ENCODE measurements around the gene FRMD3.

FRMD3 gene

GRCh38 chr9:83538172-83538889 lies at the start of gene FRMD3:
FRMD3 (minus strand) TSS chr9:83538401; CDS start chr9:83538231, 170 bp downstream.
- Histone ChIP-seq H3K27ac (ENCODE audit: low read length) (no peak within 1 kb of the TSS), H3K4me1 (ENCODE audit: insufficient read depth, low read length) (no peaks in the 10 kb centered on the region)

GRCh38 chr9:83584995-83585394 lies 46.8 kb upstream of the FRMD3 start:
- no peaks in the 10 kb centered on the region; the same call in 1 of the 2 replicates for H3K4me1 ChIP-seq (ENCODE audit: insufficient read depth, low read length)
- no peak overlapping the region for H3K27ac ChIP-seq (ENCODE audit: low read length)

More at GRCh38 chr9:83538172-83538889, at the start of gene FRMD3:
- Histone ChIP-seq H3K36me3 (ENCODE audit: insufficient read depth, low read depth, low read length) (no peaks in the 10 kb centered on the region), H3K9ac (ENCODE audit: low read depth, low read length) (0 out of 2 replicates have a peak within 1 kb of the TSS, but pooled peaks have one; percentile 21), H3K9me3 (ENCODE audit: insufficient read depth, low read depth, low read length) (no peaks in the 10 kb centered on the region), H3K4me3 (ENCODE audit: low read length) (peak within 1 kb of the TSS; percentile 68), H3K27me3 (ENCODE audit: insufficient read depth, low read length) (peaks cover 69% of the 10 kb centered on the region)

GRCh38 chr9:83583151-83584014 lies 45.2 kb upstream of the FRMD3 start:
- no peaks in the 10 kb centered on the region for H3K27me3 ChIP-seq (ENCODE audit: insufficient read depth, low read length)
- H3K36me3 ChIP-seq (ENCODE audit: insufficient read depth, low read depth, low read length) = no peaks in the 10 kb centered on the region
- no peak overlapping the region for H3K9ac ChIP-seq (ENCODE audit: low read depth, low read length)
- no peaks in the 10 kb centered on the region; the same call in 1 of the 2 replicates for H3K4me1 ChIP-seq (ENCODE audit: insufficient read depth, low read length)
- H3K9me3 ChIP-seq (ENCODE audit: insufficient read depth, low read depth, low read length) = peaks cover 10% of the 10 kb centered on the region; the same call in 1 of the 2 replicates
- no peak overlapping the region for H3K27ac ChIP-seq (ENCODE audit: low read length)
- H3K4me3 ChIP-seq (ENCODE audit: low read length) = no peak overlapping the region

More at GRCh38 chr9:83584995-83585394, 46.8 kb upstream of the FRMD3 start:
- H3K36me3 ChIP-seq (ENCODE audit: insufficient read depth, low read depth, low read length) = no peaks in the 10 kb centered on the region
- H3K4me3 ChIP-seq (ENCODE audit: low read length) = no peak overlapping the region
- no peak overlapping the region for H3K9ac ChIP-seq (ENCODE audit: low read depth, low read length)
- H3K9me3 ChIP-seq (ENCODE audit: insufficient read depth, low read depth, low read length) = no peaks in the 10 kb centered on the region
- no peaks in the 10 kb centered on the region for H3K27me3 ChIP-seq (ENCODE audit: insufficient read depth, low read length)

- Histone ChIP-seq H3K9me3 (ENCODE audit: insufficient read depth, low read depth, low read length) (peaks cover 11% of the 10 kb centered on the region; the same call in 1 of the 2 replicates), H3K4me1 (ENCODE audit: insufficient read depth, low read length) (no peaks in the 10 kb centered on the region; the same call in 1 of the 2 replicates), H3K27me3 (ENCODE audit: insufficient read depth, low read length) (no peaks in the 10 kb centered on the region), H3K4me3 (ENCODE audit: low read length) (no peak overlapping the region), H3K36me3 (ENCODE audit: insufficient read depth, low read depth, low read length) (no peaks in the 10 kb centered on the region), H3K9ac (ENCODE audit: low read depth, low read length) (no peak overlapping the region), H3K27ac (ENCODE audit: low read length) (no peak overlapping the region)
Observed at GRCh38 chr9:83582029-83582428, 43.8 kb upstream of the FRMD3 start.

GRCh38 chr9:83574482-83574881 lies 36.3 kb upstream of the FRMD3 start:
- H3K27ac ChIP-seq (ENCODE audit: low read length) = no peak overlapping the region
- no peaks in the 10 kb centered on the region for H3K36me3 ChIP-seq (ENCODE audit: insufficient read depth, low read depth, low read length)
- H3K4me3 ChIP-seq (ENCODE audit: low read length) = no peak overlapping the region
- no peaks in the 10 kb centered on the region for H3K4me1 ChIP-seq (ENCODE audit: insufficient read depth, low read length)
- H3K9me3 ChIP-seq (ENCODE audit: insufficient read depth, low read depth, low read length) = peaks cover 10% of the 10 kb centered on the region; the same call in 1 of the 2 replicates
- no peaks in the 10 kb centered on the region for H3K27me3 ChIP-seq (ENCODE audit: insufficient read depth, low read length)
- H3K9ac ChIP-seq (ENCODE audit: low read depth, low read length) = no peak overlapping the region

- Histone ChIP-seq H3K4me3 (ENCODE audit: low read length) (no peak overlapping the region), H3K36me3 (ENCODE audit: insufficient read depth, low read depth, low read length) (no peaks in the 10 kb centered on the region), H3K27me3 (ENCODE audit: insufficient read depth, low read length) (no peaks in the 10 kb centered on the region), H3K9ac (ENCODE audit: low read depth, low read length) (no peak overlapping the region), H3K9me3 (ENCODE audit: insufficient read depth, low read depth, low read length) (peaks cover under 1% of the 10 kb centered on the region; the same call in 1 of the 2 replicates), H3K27ac (ENCODE audit: low read length) (no peak overlapping the region), H3K4me1 (ENCODE audit: insufficient read depth, low read length) (no peaks in the 10 kb centered on the region)
Observed at GRCh38 chr9:83572524-83572923, 34.3 kb upstream of the FRMD3 start.

GRCh38 chr9:83570359-83570758 lies 32.2 kb upstream of the FRMD3 start:
- Histone ChIP-seq H3K9ac (ENCODE audit: low read depth, low read length) (no peak overlapping the region), H3K27me3 (ENCODE audit: insufficient read depth, low read length) (no peaks in the 10 kb centered on the region), H3K4me1 (ENCODE audit: insufficient read depth, low read length) (no peaks in the 10 kb centered on the region), H3K27ac (ENCODE audit: low read length) (no peak overlapping the region), H3K4me3 (ENCODE audit: low read length) (no peak overlapping the region), H3K9me3 (ENCODE audit: insufficient read depth, low read depth, low read length) (peaks cover 5% of the 10 kb centered on the region; the same call in 1 of the 2 replicates), H3K36me3 (ENCODE audit: insufficient read depth, low read depth, low read length) (no peaks in the 10 kb centered on the region)

GRCh38 chr9:83569326-83569725 lies 31.1 kb upstream of the FRMD3 start:
- Histone ChIP-seq H3K4me1 (ENCODE audit: insufficient read depth, low read length) (no peaks in the 10 kb centered on the region), H3K9ac (ENCODE audit: low read depth, low read length) (no peak overlapping the region), H3K4me3 (ENCODE audit: low read length) (no peak overlapping the region), H3K9me3 (ENCODE audit: insufficient read depth, low read depth, low read length) (peaks cover 5% of the 10 kb centered on the region; the same call in 1 of the 2 replicates), H3K36me3 (ENCODE audit: insufficient read depth, low read depth, low read length) (no peaks in the 10 kb centered on the region), H3K27ac (ENCODE audit: low read length) (no peak overlapping the region), H3K27me3 (ENCODE audit: insufficient read depth, low read length) (no peaks in the 10 kb centered on the region)

GRCh38 chr9:83563360-83563759 lies 25.2 kb upstream of the FRMD3 start:
- Histone ChIP-seq H3K27me3 (ENCODE audit: insufficient read depth, low read length) (no peaks in the 10 kb centered on the region), H3K9me3 (ENCODE audit: insufficient read depth, low read depth, low read length) (peaks cover 5% of the 10 kb centered on the region; the same call in 1 of the 2 replicates), H3K36me3 (ENCODE audit: insufficient read depth, low read depth, low read length) (no peaks in the 10 kb centered on the region), H3K4me3 (ENCODE audit: low read length) (no peak overlapping the region), H3K27ac (ENCODE audit: low read length) (no peak overlapping the region), H3K9ac (ENCODE audit: low read depth, low read length) (no peak overlapping the region), H3K4me1 (ENCODE audit: insufficient read depth, low read length) (no peaks in the 10 kb centered on the region)

- Histone ChIP-seq H3K4me3 (ENCODE audit: low read length) (no peak overlapping the region), H3K36me3 (ENCODE audit: insufficient read depth, low read depth, low read length) (no peaks in the 10 kb centered on the region), H3K4me1 (ENCODE audit: insufficient read depth, low read length) (no peaks in the 10 kb centered on the region), H3K27me3 (ENCODE audit: insufficient read depth, low read length) (no peaks in the 10 kb centered on the region), H3K9me3 (ENCODE audit: insufficient read depth, low read depth, low read length) (no peaks in the 10 kb centered on the region), H3K27ac (ENCODE audit: low read length) (no peak overlapping the region), H3K9ac (ENCODE audit: low read depth, low read length) (no peak overlapping the region)
Observed at GRCh38 chr9:83560169-83560826, 22.1 kb upstream of the FRMD3 start.

GRCh38 chr9:83557771-83558170 lies 19.6 kb upstream of the FRMD3 start:
- Histone ChIP-seq H3K4me3 (ENCODE audit: low read length) (no peak overlapping the region), H3K9ac (ENCODE audit: low read depth, low read length) (no peak overlapping the region), H3K4me1 (ENCODE audit: insufficient read depth, low read length) (no peaks in the 10 kb centered on the region), H3K27me3 (ENCODE audit: insufficient read depth, low read length) (no peaks in the 10 kb centered on the region), H3K27ac (ENCODE audit: low read length) (no peak overlapping the region), H3K36me3 (ENCODE audit: insufficient read depth, low read depth, low read length) (no peaks in the 10 kb centered on the region), H3K9me3 (ENCODE audit: insufficient read depth, low read depth, low read length) (peaks cover 7% of the 10 kb centered on the region; the same call in 1 of the 2 replicates)

All from iPS-20b (cell line).